Upper lobe of right lung (tissue), 1 donor: ENCODE data around the gene FAM169A. TPM values are rescaled to one million over a fixed set of nuclear protein-coding genes. Genes with fewer than 3 reads are reported as not detected.

Experiments used
- ATAC-seq: fragments of 200-7000 bp; cut with Tn5 transposase; one replicate; pipeline ENCODE4 v1.9.1; 2020; ENCODE audit warnings: mild to moderate bottlenecking, moderate library complexity
- DNase-seq: peaks from one replicate; pipeline ENCODE4 v3.0.0-alpha.2; 2020
- H3K27ac ChIP-seq: fragments of 200-600 bp; one replicate; pipeline ENCODE4 v1.8.0; 2022
- H3K27me3 ChIP-seq: fragments of 200-600 bp; one replicate; pipeline ENCODE4 v1.8.0; 2022; ENCODE audit warnings: mild to moderate bottlenecking
- H3K36me3 ChIP-seq: fragments of 200-600 bp; one replicate; pipeline ENCODE4 v1.8.0; 2022
- H3K4me1 ChIP-seq: fragments of 200-600 bp; one replicate; pipeline ENCODE4 v1.8.0; 2022
- H3K4me3 ChIP-seq: fragments of 200-600 bp; one replicate; pipeline ENCODE4 v1.8.0; 2022; ENCODE audit warnings: mild to moderate bottlenecking
- H3K9me3 ChIP-seq: fragments of 200-600 bp; one replicate; pipeline ENCODE4 v1.8.0; 2022
- intact Hi-C: fragments of 100-400 bp; cut with DNase I; formaldehyde crosslinking; loops from one replicate; pipeline ENCODE4 v1.11.0; 2022
- total RNA-seq: library from RNA; stranded (reverse); fragmentation: NEBNext Ultra II Directional; extraction: Animal tissue kit (Norgen Biotek cat#: 25700); gene quantifications from one replicate; pipeline ENCODE4 v1.2.1, GENCODE V29; 2021
- TF ChIP-seq, protein P1 (sequence below): fragments of 200-600 bp; IDR thresholded peaks from one replicate; pipeline ENCODE4 v1.8.0; 2022; ENCODE audit warnings: antibody characterized with exemption
- donor health status: DM: no; HTN: yes; CAD: no; lungs with severe emphysema.

Gene FAM169A
- total RNA-seq, 1 donor from 2014 or later: 0.84 TPM

DNA sequence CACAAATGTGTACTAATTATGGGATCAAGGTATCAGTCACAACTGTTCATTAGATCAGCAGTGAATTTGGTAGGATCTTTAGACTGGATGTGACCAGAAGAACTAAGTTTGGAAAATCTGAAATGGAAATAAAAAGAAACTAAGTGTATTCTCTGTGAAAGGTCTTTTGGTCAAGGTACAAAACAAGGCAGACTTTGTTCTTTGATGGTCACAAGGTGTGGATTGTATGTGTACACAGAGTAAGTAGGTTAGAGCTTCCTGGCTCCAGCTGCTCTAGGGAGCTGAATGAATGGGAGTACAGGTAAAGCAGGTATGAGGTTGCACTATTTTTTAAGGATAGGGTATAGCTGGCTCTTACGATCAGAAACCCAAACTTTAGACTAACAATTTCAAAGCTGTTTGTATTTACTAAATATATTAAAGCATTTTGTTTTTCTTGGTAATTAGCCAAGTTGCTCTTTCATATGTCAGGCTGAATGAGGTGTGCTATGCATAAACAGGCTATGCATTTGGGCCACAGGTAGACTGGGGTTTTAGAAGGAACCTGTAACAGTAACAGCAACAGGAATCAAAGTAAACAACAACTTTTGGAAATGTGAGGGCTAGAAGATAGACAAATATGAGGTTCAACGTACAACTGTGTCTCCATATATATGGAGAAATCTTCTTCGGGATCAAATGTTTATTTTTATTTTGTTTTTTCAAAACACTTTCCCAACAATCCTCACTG lies 32.5 kb downstream of the FAM169A start:
- ATAC-seq (no peak), DNase-seq (no peak)
- Histone ChIP-seq H3K27ac (no peak overlapping the region), H3K4me3 (no peak overlapping the region), H3K4me1 (no peaks in the 10 kb centered on the region), H3K27me3 (no peaks in the 10 kb centered on the region), H3K36me3 (no peaks in the 10 kb centered on the region), H3K9me3 (no peaks in the 10 kb centered on the region)
- intact Hi-C loops: no loop called here
- TF ChIP-seq, protein P1, sequence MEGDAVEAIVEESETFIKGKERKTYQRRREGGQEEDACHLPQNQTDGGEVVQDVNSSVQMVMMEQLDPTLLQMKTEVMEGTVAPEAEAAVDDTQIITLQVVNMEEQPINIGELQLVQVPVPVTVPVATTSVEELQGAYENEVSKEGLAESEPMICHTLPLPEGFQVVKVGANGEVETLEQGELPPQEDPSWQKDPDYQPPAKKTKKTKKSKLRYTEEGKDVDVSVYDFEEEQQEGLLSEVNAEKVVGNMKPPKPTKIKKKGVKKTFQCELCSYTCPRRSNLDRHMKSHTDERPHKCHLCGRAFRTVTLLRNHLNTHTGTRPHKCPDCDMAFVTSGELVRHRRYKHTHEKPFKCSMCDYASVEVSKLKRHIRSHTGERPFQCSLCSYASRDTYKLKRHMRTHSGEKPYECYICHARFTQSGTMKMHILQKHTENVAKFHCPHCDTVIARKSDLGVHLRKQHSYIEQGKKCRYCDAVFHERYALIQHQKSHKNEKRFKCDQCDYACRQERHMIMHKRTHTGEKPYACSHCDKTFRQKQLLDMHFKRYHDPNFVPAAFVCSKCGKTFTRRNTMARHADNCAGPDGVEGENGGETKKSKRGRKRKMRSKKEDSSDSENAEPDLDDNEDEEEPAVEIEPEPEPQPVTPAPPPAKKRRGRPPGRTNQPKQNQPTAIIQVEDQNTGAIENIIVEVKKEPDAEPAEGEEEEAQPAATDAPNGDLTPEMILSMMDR: no peak

DNA sequence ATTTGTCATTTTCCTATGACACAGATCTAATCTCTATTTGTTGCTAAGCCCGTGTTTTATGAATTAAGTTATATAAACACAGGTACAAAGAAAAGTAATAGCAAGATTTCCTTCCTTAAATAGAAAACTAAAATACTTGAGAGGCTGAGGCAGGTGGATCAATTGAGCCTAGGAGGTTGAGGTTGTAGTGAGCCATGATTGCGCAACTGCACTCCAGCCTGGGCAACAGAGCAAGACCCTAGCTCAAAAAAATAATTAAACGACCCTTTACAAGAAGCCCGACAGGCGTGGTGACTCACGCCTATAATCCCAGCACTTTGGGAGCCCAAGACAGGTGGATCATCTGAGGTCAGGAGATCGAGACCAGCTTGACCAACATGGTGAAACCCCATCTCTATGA lies 36.8 kb downstream of the FAM169A start:
- Histone ChIP-seq H3K9me3 (no peaks in the 10 kb centered on the region), H3K27ac (no peak overlapping the region), H3K36me3 (no peaks in the 10 kb centered on the region), H3K4me1 (no peaks in the 10 kb centered on the region), H3K4me3 (no peak overlapping the region), H3K27me3 (no peaks in the 10 kb centered on the region)
- intact Hi-C loops: no loop called here
- TF ChIP-seq, protein P1: no peak
- ATAC-seq (no peak), DNase-seq (no peak)

DNA sequence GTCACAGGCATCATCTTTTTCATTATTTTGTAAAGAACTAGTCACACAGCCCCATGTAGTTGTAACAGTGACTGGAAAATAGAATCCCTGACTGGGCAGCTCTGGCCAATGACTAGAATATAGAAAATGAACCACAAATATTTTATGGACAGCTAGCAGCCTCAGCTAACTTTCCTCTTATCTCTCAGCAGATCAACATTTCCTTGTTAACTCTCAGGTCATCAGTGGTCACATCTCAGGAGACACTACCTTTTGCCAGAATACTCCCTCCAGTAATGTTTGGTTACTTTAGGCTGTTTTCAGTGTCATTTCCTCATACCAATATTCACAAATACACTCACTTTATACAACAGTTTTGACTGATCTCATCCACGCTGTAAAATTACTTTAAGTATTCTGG lies 43.9 kb downstream of the FAM169A start:
- H3K36me3 ChIP-seq: no peaks in the 10 kb centered on the region
- intact Hi-C loops: no loop called here
- H3K4me3 ChIP-seq: no peak overlapping the region
- ATAC-seq (no peak), DNase-seq (no peak)
- no peaks in the 10 kb centered on the region for H3K4me1 ChIP-seq
- H3K9me3 ChIP-seq: no peaks in the 10 kb centered on the region
- H3K27me3 ChIP-seq: no peaks in the 10 kb centered on the region
- TF ChIP-seq, protein P1: no peak
- H3K27ac ChIP-seq: no peak overlapping the region

DNA sequence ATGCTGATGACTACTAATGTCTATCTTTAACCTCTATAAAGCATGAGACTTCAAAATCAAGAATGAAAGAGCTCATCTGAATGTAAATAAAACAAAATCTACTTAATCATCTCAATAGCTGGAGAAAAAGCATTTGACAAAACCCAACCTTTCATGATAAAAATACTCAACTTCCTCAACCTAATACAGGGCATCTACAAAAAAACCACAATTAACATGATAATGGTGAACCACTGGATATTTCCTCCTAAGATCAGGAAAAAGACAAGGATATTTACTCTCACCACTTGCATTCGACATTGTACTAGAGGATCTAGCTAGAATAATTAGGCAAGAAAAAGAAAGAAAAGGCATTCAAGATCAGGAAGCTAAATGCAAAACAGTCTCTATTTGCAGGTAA lies 49.3 kb downstream of the FAM169A start:
- Histone ChIP-seq H3K4me1 (no peaks in the 10 kb centered on the region), H3K27ac (no peak overlapping the region), H3K36me3 (no peaks in the 10 kb centered on the region), H3K4me3 (no peak overlapping the region), H3K9me3 (no peaks in the 10 kb centered on the region), H3K27me3 (no peaks in the 10 kb centered on the region)
- no peak for ATAC-seq
- intact Hi-C loops: no loop called here
- TF ChIP-seq, protein P1: no peak
- DNase-seq: no peak

DNA sequence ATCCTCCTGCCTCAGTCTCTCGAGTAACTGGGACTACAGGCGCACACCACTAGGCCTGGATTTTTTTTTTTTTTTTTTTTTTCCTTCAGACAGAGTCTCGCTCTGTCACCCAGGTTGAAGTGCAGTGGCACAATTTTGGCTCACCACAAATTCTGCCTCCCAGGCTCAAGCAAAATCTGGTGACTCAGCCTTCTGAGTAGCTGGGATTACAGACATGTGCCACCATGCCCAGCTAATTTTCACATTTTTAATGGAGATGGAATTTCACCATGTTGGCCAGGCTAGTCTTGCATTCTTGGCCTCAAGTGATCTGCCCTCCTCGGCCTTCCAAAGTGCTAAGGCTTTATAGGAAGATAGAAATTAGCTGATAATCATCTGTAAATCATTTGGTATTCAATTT lies 55.3 kb downstream of the FAM169A start:
- Histone ChIP-seq H3K36me3 (no peaks in the 10 kb centered on the region), H3K4me1 (no peaks in the 10 kb centered on the region), H3K27ac (no peak overlapping the region), H3K27me3 (no peaks in the 10 kb centered on the region), H3K4me3 (no peak overlapping the region), H3K9me3 (no peaks in the 10 kb centered on the region)
- intact Hi-C loops: no loop called here
- TF ChIP-seq, protein P1: no peak
- ATAC-seq: no peak
- no peak for DNase-seq

DNA sequence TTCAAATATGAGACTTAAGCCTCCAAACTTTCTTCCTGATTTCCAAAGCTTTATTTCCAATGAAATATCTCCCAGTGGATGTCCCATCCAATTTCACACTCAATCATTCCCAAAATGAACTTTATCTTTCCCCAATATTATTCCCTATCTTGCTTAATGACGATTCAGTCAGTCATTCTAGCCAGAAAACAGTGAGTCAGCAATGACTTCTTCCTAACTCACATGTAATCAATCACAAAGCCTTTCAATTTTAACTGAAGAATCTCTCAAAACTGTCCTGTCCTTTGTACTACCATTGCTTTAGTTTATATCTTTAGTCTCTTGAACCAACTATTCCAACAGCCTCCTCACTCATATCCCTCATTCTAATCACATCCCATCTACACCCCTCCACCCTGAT lies 64.2 kb downstream of the FAM169A start:
- DNase-seq (no peak), ATAC-seq (no peak)
- Histone ChIP-seq H3K4me3 (no peak overlapping the region), H3K4me1 (no peaks in the 10 kb centered on the region), H3K27me3 (peaks cover 5% of the 10 kb centered on the region), H3K36me3 (no peaks in the 10 kb centered on the region), H3K27ac (no peak overlapping the region), H3K9me3 (no peaks in the 10 kb centered on the region)
- TF ChIP-seq, protein P1: no peak
- intact Hi-C loops: no loop called here
